Globus pallidus (tissue), 1 donor: ENCODE results near the gene KCNQ5.
"Not testable (repeated sequence)": the region's sequence is repeated elsewhere in the genome, so short reads cannot be mapped to it uniquely, and the experiment has no call there.

Experiments used
- DNase-seq: peaks from one replicate; pipeline ENCODE4 v3.0.0-alpha.2; 2015; ENCODE audit warnings: low spot score

The KCNQ5 gene

DNA sequence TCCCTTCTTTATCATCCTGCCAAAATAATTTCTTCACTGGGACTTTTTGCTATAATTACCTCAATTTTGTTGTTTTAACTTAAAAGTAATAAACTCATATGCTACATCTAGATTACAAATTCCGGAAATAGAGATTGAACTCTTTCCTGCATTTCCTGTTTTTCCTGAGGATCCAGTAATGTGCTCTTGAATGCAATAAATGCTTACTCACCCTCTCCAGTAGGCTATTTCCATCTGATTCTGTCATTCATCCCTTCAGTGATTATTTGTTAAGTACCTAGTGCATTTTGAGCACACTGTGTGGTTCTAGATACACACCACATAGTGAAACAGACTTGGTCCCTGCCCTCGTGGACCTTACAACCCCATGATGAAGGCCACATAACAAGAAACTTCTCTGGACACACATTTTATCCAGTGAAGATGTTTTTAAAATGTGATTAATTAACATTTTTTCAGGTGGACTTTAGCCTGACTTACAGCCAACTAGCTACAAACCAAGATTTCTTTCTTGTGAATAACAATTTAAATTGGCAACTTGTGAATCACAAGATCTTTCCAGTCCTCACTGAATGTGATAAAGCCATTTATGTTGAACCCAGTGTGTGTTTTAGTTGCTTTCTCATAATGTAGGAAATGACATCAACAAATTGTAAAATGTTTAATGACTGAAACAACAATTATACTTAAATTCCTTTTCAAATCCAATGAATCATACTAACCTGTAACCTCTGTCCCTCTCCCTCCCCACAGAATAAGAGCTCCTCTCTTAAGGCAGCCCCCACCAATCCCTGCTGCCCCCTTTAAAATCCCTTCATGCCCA, 331.2 kb downstream of the KCNQ5 start:
- no peak for DNase-seq

DNA sequence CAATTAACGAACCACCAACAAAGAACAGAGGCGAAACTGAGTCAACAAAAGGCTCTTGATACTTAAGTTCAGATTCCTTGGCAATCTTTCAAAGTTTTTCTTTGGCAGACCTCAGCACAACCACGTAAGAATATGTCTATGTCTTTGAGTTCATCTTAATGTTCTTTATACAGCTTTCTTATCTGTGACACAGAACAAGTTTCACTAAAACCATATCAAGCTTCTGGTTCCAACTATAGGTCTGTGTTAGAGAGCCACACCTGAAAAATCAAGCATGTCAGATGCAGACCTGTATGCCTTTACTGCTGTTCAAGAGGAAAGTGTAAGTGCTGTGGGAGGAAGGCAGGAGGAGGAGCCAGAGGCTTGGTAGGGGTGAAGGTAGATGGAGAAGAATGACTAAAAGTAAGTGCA, 332.1 kb downstream of the KCNQ5 start:
- no peak for DNase-seq

DNA sequence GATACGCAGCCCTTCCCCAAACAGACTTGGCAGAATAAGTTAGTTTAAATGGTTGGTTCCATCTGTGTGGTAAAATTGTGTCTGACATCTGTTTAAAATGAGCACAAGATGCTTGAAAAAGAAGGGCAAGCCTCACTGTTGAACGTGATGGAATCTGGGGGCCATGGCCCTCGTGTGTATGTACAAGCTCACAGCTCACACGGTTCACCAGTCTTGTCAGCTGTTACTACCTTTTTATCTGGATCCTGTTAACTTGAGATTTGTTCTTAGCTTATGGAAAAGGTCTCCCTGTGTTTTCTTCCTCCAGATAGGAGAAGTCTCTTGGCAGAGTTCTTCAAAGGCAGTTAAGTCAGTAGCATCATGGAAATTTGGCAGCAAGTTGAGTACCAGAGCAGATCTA, 332.9 kb downstream of the KCNQ5 start:
- no peak for DNase-seq

DNA sequence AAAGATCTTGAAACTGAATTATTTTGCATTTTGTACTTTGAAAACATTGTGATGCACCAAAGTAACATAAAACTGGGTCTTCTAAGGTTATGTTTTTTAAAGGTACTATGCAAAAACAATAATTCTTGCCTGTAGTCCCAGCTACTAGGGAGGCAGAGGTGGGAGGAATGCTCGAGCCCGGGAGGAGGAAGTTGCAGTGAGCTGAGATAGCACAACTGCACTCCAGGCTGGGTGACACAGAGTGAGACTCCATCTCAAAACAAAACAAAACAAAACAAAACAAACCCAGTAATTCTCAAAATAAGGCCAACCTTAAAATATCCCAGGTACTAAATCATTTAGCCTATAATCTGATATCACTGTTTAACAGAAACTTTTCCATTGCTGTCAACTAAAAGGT, 333.8 kb downstream of the KCNQ5 start:
- no peak for DNase-seq

DNA sequence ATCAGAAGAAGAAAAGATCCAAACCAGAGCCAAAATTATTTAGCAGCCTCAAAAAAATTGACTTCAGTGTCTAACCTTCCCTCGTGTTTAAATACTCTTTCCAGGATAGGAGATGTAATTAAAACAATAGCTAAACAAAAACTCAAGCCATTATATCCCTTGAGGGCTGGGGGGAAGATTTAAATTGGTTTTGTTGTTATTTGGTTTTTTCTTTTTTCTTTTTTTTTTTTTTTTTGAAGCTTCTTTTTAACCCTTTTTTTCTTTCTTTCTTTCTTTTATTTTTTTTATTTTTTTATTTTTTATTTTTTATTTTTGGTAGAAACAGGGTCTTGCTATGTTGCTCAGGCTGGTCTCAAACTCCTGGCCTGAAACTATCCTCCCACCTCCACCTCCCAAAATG, 334.4 kb downstream of the KCNQ5 start:
- no peak for DNase-seq

DNA sequence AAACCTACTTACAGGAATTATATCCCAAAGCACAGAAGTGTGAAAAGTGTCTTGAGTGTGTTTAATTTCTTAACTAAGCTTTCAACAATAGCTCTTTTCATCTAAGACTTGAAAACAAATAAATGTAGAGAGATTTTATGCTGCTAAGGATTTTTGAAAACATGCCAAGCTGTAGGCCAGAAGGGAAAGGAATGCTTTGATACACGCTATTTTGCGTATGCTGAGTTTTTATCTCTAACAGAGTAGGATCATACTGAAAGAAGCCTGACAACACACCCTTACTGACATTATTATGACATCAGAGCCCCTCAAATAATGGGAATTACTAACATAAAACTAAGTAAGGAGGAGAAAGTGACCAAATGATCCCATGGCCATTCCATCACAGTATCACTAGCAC, 338.0 kb downstream of the KCNQ5 start:
- DNase-seq = no peak

DNA sequence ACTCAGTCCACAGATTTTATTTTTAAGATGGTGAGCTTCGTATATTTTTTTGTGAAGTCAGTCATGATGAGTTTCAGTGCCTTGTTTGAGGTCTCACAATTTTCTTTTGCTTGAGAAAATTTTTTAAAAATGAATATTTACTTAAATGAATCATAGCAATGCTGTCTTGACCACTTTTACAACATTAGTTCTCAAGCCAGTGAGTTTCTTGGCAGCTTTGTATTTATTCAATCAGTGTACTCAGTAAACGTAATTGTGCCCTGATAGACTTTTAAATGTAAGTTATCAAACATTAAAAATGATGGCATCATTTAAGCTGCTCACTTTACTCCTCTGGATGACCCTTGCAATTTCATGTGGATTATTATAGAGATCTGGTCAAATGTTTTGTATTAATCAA, 342.1 kb downstream of the KCNQ5 start:
- DNase-seq = no peak

DNA sequence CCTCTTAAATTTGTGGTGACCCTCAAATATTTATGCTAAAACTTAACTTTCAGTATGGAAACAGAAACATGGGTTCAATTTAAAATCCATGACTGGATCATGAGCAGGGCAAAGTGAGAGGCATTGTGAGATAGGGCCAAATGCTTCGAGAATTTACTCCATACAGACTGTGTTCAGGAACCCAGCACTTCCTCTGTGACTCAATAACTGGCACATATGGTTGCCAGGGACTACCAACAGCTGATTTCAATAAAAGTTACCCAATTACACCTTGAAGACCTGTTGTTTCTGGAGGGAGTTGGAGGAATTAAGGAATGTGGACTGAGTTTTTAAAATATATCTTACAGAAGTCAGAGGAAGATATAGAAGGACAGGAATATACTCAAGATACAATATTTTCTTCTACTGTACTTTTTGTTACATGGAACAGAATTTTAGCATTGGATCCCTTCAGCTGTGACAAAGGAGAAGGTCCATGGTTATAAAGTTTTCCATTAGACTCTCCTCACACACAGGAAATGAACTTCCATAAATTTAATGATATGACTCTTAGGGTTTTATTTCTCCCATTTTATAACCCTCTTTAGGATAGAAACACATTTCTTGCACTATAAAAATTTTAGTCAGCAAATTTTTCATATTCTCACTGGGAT, 344.9 kb downstream of the KCNQ5 start:
- no peak for DNase-seq

DNA sequence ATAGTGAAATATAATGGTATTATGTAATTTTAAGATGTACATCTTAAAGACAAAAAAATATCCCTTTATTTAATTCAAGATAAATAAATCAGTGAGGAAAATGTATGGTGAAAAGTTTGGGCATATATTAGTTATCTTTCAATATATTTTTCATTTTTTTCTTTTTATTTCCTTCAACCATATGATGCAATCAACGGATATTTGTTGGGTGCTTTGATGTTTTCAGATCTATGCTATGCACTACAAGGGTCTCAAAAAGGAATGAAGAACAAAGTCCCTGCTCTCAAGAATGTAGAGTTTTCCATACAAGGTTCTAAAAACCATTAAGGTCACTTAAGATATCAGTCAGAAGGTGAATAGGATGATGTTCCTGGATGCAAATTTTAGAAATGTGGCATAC, 345.5 kb downstream of the KCNQ5 start:
- DNase-seq = no peak

DNA sequence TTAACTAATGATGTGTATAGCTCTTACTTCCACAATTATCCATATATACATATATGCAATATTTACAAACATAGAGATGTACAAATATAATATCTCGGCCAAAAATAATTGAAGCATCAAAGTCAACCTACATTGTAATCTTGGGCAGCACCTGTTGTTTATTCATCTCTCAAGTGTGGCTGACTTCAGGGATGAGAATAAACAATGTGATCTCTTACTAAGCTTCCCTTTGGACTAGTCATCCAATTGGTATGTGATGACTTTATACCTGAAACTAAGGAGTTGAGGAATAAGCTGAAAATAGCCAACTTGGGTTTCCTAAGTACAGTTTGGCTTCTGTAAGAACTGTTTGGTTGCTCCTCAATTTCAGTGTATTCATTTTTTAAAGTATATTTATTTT, 346.8 kb downstream of the KCNQ5 start:
- DNase-seq = no peak

DNA sequence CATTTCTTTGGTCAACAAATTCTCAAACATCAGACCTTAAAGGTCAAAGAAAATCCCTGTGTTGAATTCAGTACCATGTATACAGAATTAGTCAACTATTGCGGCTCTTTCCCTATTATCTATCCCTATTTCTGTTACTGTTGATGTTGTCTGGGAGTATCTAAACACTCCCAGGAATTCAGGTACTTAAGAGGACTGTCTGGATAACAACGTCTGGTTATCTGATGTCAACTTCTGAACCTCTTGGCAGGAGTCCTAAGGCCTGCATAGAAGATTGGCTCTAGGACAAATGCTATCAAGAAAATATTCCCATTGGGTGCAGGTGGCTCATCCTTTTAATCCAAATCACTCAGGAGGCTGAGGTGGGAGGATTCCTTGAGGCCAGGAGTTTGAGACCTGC, 347.8 kb downstream of the KCNQ5 start:
- no peak for DNase-seq

DNA sequence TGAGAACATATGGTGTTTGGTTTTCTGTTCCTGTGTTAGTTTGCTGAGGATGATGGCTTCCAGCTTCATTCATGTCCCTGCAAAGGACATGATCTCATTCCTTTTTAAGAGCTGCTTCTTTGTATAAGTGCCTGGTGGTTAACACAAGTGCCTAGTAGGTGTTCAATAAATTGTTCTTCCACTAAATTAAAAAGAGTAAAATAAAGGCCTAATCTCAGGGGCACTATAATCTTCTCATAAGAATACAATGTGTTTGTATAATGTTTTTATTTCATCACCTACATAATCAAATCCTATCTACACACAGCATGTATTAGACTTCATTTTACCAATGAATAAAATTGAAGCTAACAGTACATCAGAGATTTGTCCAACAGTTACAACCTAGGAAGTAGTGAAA, 350.7 kb downstream of the KCNQ5 start:
- DNase-seq = no peak

DNA sequence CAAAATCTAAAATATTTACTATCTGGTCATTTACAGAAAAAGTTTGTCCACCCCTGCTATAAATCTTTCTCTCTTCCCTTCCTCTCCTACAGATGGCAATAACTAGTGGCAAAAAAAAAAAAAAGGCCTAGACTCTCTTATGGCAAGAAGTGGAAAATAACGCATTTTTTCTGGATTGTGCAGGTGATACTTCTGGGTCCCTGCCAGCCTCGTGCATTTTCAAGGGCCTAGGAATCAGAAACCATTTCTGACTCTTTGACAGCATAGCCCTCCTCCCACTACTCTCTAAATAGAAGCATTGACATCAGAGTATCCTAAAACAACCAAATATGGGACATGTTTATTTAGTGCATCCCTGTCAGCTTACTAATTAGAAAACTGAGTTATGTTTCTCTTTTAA, 352.4 kb downstream of the KCNQ5 start:
- no peak for DNase-seq

DNA sequence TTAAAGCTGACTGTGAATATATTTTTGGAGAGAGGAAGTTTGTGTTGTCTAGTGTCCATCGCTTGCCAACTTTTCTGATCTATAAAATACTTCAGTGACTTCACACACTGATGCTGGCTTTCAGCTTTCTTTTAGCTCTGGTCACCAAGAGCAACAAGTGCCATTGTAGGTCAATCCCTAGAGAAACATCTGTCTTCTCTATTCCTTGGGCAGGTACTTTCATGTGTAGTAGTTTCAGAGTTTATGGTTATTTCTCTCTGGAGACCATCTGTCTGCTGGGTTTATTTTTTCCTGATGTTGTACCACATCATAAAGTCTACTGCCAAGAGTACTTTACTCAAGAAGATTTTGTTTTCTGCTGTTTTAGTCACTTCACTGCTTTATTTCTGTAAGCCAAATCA, 353.5 kb downstream of the KCNQ5 start:
- no peak for DNase-seq

DNA sequence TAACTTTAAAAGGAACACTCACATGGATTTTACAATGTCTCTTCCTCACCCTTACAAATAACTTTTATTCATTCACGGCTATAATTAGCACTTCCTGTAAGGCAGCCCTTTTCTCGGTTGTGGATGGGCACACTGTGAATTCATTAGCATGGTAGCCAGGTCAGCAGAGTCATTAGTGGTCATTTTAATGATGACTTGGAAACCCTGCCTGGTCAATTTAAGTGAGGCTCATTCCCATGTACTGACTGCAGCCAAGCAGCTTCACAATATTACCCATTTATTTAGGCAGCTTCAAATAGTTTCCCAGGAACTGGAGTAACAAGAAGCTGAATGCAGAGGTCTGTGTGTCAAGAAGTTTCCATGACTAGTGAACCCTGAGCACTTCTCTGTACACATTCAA, 354.6 kb downstream of the KCNQ5 start:
- DNase-seq = no peak

DNA sequence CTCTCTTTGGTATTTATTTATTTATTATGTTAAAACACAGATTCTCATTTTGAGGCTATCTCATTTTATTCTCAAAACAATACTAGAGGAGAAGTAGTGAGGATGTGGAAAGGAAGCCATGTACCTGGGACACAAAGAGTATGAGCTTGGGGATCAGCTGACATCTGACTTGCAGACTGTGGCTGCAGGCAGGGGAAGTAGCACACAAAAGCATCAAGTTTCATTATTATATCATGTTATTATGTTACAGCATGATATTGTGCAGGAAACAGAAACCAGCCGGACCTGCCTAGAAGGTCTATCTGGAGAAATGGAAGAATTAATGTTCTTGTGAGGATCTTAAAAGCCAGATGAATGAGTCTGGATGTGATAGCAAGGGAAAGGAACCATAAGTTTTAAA, 355.2 kb downstream of the KCNQ5 start:
- DNase-seq = no peak

DNA sequence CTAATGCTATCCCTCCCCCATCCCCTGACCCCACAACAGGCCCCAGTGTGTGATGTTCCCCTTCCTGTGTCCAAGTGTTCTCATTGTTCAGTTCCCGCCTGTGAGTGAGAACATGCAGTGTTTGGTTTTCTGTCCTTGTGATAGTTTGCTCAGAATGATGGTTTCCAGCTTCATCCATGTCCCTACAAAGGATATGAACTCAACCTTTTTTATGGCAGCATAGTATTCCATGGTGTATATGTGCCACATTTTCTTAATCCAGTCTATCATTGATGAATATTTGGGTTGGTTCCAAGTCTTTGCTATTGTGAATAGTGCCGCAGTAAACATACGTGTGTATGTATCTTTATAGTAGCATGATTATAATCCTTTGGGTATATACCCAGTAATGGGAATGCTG, 356.9 kb downstream of the KCNQ5 start:
- not testable (repeated sequence) for DNase-seq

DNA sequence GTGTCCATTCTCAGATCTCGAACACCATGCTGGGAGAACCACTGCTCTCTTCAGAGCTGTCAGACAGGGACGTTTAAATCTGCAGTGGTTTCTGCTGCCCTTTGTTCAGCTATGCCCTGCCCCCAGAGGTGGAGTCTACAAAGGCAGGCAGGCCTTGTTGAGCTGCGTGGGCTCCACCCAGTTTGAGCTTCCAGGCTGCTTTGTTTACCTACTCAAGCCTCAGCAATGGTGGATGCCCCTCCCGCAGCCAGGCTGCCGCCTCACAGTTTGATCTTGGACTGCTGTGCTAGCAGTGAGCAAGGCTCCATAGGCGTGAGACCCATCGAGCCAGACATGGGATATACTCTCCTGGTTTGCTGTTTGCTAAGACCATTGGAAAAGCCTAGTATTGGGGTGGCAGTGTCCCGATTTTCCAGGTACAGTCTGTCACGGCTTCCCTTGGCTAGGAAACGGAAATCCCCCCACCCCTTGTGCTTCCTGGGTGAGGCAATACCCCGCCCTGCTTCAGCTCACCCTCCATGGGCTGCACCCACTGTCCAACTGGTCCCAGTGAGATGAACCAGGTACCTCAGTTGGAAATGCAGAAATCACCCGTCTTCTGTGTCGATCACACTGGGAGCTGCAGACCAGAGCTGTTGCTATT, 362.4 kb downstream of the KCNQ5 start:
- not testable (repeated sequence) for DNase-seq

DNA sequence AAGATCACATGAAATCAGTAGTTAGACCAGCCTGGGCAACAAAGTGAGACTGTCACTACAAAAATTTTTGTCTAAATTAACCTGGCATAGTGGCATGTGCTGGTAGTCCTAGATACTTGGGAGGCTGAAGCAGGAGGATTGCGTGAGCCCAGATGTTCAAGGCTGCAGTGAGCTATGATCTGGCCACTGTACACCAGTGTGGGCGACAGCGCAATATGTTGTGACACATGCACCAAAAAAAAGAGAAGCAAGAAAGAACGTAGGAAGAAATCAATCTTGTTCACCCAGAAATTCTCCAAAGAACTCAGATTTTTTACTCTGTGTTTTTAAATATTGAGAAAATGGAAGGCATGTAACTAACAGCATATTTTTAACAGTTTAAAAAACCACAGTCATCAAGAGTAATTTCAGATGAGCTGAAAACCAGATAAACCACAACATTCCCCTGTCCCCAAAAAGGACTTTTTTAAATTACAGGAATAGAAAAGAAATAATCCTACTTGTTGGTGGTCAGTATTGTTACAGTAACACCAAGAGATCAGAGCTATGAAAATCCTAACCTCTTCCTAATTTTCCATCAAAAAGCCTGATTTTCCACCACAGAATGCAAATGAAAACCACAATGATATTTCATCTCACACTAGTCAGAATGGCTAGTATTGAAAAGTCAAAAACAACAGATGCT, 363.3 kb downstream of the KCNQ5 start:
- no peak for DNase-seq

DNA sequence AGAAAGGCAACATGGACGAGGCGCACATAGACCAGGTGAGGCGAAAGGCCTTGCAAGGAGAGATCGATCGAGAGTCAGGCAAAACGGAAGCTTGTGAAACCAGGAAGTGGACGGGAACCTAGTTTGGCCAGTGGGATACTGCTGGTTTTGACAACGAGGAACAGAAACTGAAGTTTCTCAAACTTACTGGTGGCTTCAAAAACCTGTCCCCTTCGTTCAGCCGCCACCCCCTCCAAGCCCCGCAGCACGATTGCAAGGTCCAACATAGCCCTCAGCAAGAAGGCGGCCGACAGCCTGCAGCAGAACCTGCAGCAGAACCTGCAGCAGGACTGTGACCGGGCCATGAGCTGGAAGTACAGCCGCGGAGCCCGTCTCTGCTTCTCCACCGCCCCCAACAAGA, 365.4 kb downstream of the KCNQ5 start:
- peak; percentile 35 for DNase-seq

DNA sequence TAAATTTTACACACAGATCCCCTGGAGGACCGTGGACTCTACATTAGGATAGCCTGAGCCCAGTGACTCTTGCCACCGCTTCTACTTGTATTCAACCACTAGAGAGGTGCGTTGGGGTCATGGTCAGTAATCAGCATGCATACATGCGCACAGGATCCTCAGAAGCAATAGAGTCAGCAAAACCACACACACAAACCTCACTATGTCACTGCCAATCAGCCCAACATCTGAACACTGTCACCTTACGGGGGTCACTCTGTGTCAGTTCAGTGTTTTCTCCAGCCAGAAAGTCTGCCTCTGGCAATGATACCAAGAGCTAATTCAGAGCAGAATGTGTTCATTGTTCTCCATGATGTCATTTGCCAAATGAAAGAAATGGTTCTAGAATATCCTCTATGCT, 378.1 kb downstream of the KCNQ5 start:
- DNase-seq = peak; percentile 76

DNA sequence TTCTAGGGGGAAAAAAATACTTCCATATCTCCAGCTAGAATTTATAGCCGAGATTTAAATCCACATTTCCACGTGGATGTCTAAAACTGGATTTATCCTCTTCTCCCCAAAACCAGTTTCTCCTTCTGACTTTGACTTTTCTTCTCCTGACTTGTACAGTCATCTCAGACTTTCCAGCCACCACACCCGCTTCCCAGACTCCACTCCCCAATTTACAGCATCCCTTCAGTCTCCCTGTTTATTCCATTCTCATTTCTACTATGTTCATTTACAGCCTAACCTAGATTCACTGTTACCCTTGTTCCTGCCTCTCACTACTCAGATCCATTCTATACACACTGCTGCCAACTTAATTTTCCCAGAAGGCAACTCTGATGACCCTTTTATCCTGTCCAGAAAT, 378.6 kb downstream of the KCNQ5 start:
- no peak for DNase-seq

DNA sequence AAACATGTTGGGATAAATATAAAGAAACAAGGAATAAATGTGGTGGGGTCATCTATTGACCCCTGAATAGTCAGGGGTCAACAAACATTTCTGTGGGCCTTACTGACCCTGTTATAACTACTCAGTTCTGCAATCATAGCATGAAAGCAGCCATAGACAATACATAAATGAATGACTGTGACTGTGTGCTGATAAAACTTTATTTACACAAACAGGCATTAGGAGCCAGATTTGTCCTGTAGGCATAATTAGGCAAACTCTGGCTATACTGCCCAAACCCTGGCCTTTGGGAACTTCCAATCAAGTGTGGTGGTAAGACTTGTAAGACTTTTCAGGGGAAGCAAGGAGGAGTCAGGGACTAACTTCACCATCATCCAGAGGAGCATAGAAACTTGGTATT, 380.7 kb downstream of the KCNQ5 start:
- no peak for DNase-seq
